Suprapubic skin (tissue), 4 donors: Measurements from ENCODE around the gene DNAH8. TPM values are rescaled to one million over a fixed set of nuclear protein-coding genes. Genes with fewer than 3 reads are reported as not detected.

Source experiments
- DNase-seq, 2 donors: peaks; one replicate each; pipeline ENCODE4 v3.0.0-alpha.2; 2019; ENCODE audit warnings: low spot score in 2 of 2
- H3K27ac ChIP-seq: fragments of 200-600 bp; sonication (generic); one replicate; pipeline ENCODE4 v1.5.1; 2019
- H3K27me3 ChIP-seq: fragments of 200-600 bp; sonication (generic); one replicate; pipeline ENCODE4 v1.5.1; 2019
- H3K36me3 ChIP-seq: fragments of 200-600 bp; sonication (generic); one replicate; pipeline ENCODE4 v1.5.1; 2019
- H3K4me1 ChIP-seq: fragments of 200-600 bp; sonication (generic); one replicate; pipeline ENCODE4 v1.5.1; 2019
- H3K4me3 ChIP-seq: fragments of 200-600 bp; sonication (generic); one replicate; pipeline ENCODE4 v1.5.1; 2019; ENCODE audit warnings: mild to moderate bottlenecking
- H3K9me3 ChIP-seq: fragments of 200-600 bp; sonication (generic); one replicate; pipeline ENCODE4 v1.5.1; 2019
- EP300 ChIP-seq: sonication (generic); formaldehyde crosslinking; IDR thresholded peaks from one replicate; pipeline ENCODE4 v1.6.1; 2017; ENCODE audit warnings: antibody characterized with exemption
- POLR2A ChIP-seq, 2 donors: fragments of 450-650 bp; IDR thresholded peaks; one replicate each; pipeline ENCODE4 v1.6.1; 2017; ENCODE audit warnings: antibody characterized with exemption in 2 of 2, mild to moderate bottlenecking in 2 of 2, moderate library complexity in 2 of 2
- POLR2AphosphoS5 ChIP-seq, 3 donors: sonication (generic); formaldehyde crosslinking; IDR thresholded peaks; one replicate each; pipeline ENCODE4 v1.6.1; 2017; ENCODE audit warnings: antibody characterized with exemption in 3 of 3
- WGBS: methylation state at CpG from one replicate; pipeline ENCODE4 v1.1.5; 2018; 5-methylcytosine and 5-hydroxymethylcytosine counted together
- total RNA-seq, 4 donors: library from RNA; depleted of rRNA; stranded (reverse); fragments of >200 nt; gene quantifications; one replicate each; pipeline ENCODE4 v1.1.0, GENCODE V29; 2016
- TF ChIP-seq, protein P1 (sequence below), 2 donors: fragments of 200-600 bp in 1 of 2; fragments of 450-650 bp in 1 of 2; sonication (generic) in 1 of 2; IDR thresholded peaks; one replicate each; pipeline ENCODE4 v1.5.1; 2016 to 2019; ENCODE audit warnings: antibody characterized with exemption in 2 of 2, mild to moderate bottlenecking in 1 of 2, moderate library complexity in 1 of 2

The DNAH8 gene
- total RNA-seq, 4 donors from 2014 or later: 0.04 to 0.23 (median 0.08) TPM; not detected in 1

DNA sequence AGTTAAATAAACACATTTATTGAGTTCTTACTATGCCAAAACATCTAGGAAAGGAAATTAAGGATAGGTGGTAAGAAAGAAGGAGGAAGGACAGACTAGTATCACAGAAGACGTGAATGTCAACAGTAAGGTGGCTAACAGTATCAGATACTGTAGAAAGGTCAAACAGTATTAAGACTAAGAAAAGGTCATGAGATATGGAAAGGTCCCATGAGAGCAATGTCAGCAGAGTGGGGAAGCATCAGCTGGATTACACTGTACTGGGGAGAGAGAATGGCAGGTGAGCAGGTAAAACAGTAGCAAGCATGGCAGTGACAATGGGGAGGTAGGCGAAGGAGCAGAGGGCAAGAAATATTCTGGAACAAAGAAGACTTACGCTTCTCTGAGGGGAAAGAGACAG is 30.2 kb upstream of the DNAH8 start:
- H3K4me3 ChIP-seq: no peak overlapping the region
- no peaks in the 10 kb centered on the region for H3K27me3 ChIP-seq
- no peak overlapping the region for H3K27ac ChIP-seq
- TF ChIP-seq, protein P1, sequence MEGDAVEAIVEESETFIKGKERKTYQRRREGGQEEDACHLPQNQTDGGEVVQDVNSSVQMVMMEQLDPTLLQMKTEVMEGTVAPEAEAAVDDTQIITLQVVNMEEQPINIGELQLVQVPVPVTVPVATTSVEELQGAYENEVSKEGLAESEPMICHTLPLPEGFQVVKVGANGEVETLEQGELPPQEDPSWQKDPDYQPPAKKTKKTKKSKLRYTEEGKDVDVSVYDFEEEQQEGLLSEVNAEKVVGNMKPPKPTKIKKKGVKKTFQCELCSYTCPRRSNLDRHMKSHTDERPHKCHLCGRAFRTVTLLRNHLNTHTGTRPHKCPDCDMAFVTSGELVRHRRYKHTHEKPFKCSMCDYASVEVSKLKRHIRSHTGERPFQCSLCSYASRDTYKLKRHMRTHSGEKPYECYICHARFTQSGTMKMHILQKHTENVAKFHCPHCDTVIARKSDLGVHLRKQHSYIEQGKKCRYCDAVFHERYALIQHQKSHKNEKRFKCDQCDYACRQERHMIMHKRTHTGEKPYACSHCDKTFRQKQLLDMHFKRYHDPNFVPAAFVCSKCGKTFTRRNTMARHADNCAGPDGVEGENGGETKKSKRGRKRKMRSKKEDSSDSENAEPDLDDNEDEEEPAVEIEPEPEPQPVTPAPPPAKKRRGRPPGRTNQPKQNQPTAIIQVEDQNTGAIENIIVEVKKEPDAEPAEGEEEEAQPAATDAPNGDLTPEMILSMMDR (IDR thresholded peaks at IDR 0.05): no peak
- no peak for TF ChIP-seq EP300
- H3K4me1 ChIP-seq: no peaks in the 10 kb centered on the region
- WGBS: 96% methylated on average over 3 of the region's 3 CpGs
- H3K36me3 ChIP-seq: peaks cover 39% of the 10 kb centered on the region
- H3K9me3 ChIP-seq: no peaks in the 10 kb centered on the region
- no peak for DNase-seq

DNA sequence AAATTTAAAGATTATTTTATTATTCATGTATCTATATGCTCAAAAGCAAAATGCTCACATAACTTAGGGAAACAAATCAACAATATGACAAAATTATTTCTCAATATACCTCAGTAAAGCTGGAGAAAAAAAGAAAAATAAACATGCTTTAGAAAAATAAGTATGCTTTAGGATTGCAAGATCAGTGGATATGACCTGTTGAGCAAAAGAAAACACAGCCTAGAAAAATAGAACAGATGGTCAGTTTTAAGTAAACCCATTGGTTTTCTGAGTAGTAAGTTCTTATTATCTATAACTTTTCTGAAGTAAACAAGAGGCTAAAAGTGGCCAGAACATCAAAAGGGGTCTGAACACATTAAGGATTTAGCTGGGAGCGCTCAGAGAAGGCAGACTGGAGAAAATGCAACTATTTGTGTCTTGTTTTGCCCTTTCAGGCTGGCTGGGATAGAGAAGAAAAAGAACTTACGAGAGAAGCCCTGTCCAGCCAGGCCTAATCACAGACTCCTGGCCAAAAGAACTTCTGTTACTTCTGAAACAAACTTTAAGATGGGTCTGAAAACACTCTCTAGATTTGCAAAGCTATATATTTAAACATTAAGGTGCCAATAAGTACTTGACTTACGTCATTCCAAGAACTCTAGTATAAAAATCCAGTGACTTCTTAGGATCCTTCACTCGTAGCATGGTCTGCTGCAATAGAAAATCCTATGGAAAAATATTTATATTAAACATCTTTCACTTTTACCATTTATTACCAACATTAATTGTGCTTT is 28.7 kb upstream of the DNAH8 start:
- WGBS: 95% methylated on average over 4 of the region's 4 CpGs
- TF ChIP-seq POLR2A (IDR thresholded peaks at IDR 0.05): no peak
- TF ChIP-seq, protein P1 (IDR thresholded peaks at IDR 0.05): no peak
- no peak for TF ChIP-seq EP300
- TF ChIP-seq POLR2AphosphoS5 (IDR thresholded peaks at IDR 0.05): no peak
- H3K36me3 ChIP-seq: peaks cover 26% of the 10 kb centered on the region
- H3K9me3 ChIP-seq: no peaks in the 10 kb centered on the region
- no peaks in the 10 kb centered on the region for H3K4me1 ChIP-seq
- H3K27ac ChIP-seq: no peak overlapping the region
- no peaks in the 10 kb centered on the region for H3K27me3 ChIP-seq
- H3K4me3 ChIP-seq: no peak overlapping the region
- no peak for DNase-seq

DNA sequence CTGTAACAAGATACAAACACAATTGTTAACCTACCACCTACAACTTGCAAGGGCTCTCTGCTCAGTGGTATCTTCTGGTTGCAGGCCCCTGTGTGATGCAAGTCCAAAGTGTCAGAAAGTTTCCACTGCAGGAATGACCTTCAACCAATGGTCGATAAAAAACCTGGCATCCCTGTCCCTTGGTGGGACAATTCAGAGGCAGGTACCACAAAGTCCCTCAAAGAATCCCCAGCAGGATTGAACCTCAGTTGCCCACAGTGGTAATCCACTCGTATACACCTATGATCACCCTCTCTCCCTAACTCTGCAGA is 28.1 kb upstream of the DNAH8 start:
- H3K27ac ChIP-seq: no peak overlapping the region
- no peak for DNase-seq

DNA sequence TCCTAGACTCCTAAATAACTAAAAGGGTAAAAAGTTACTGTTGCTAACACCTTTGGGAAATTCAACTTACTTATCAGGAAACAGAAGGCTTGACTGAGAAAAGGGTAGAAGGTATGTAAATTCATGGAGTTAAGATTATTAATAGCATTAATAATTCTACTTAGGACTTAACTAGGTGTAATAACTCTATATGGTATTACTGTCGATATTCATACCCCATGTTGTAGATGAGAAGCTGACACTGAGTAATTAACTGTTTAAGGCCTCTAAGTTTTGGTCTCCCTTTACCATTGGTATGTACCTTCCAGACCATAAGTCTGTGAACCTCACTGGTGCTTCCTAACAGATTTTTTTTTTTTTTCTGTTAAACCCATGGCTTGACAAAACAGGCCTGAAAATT is 27.6 kb upstream of the DNAH8 start:
- DNase-seq: no peak
- H3K36me3 ChIP-seq: peaks cover 16% of the 10 kb centered on the region
- H3K27ac ChIP-seq: no peak overlapping the region
- no peaks in the 10 kb centered on the region for H3K4me1 ChIP-seq
- TF ChIP-seq POLR2AphosphoS5 (IDR thresholded peaks at IDR 0.05) (no peak), EP300 (no peak), POLR2A (IDR thresholded peaks at IDR 0.05) (no peak)
- TF ChIP-seq, protein P1 (IDR thresholded peaks at IDR 0.05): no peak
- H3K4me3 ChIP-seq: no peak overlapping the region
- WGBS: 89% methylated on average over 1 of the region's 1 CpG
- H3K27me3 ChIP-seq: no peaks in the 10 kb centered on the region
- H3K9me3 ChIP-seq: no peaks in the 10 kb centered on the region

More for the DNA sequence above, 28.1 kb upstream of the DNAH8 start:
- Histone ChIP-seq H3K9me3 (no peaks in the 10 kb centered on the region), H3K4me1 (no peaks in the 10 kb centered on the region), H3K4me3 (no peak overlapping the region), H3K36me3 (peaks cover 21% of the 10 kb centered on the region), H3K27me3 (no peaks in the 10 kb centered on the region)
- TF ChIP-seq, protein P1 (IDR thresholded peaks at IDR 0.05): no peak
- 93% methylated on average over 2 of the region's 2 CpGs for WGBS

DNA sequence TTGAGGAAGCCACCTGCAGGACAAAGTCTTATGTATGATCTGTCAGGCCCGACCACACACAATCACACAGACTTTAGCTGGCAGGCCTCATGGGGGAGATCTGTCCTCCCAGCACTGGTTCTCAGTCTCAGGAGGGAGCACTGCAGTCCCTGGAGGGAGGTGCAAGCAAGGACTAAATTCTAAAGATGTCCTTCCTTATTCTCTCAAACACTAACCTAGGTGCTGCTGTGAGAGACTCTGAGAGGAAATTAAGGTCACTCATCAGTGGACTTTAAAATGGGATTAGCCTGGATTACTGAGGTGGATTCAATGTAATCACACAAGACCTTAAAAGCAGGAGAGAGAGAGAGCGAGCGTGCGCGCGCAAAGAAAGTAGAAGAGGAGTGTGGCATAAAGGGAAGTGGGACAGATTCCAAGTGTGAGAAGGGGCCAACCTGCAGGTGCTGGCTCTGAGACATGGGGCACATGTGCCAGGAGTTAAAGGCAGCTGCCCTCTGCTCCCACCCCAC is 26.5 kb upstream of the DNAH8 start:
- TF ChIP-seq, protein P1 (IDR thresholded peaks at IDR 0.05): no peak
- no peak for TF ChIP-seq POLR2AphosphoS5 (IDR thresholded peaks at IDR 0.05)
- Histone ChIP-seq H3K36me3 (peaks cover 11% of the 10 kb centered on the region), H3K9me3 (no peaks in the 10 kb centered on the region), H3K4me1 (no peaks in the 10 kb centered on the region), H3K27me3 (no peaks in the 10 kb centered on the region), H3K27ac (no peak overlapping the region), H3K4me3 (no peak overlapping the region)
- WGBS: 83% methylated on average over 6 of the region's 6 CpGs
- DNase-seq: no peak
